ENCODE data around the gene STARD8.
"Not testable (repeated sequence)": the region's sequence is repeated elsewhere in the genome, so short reads cannot be mapped to it uniquely, and the experiment has no call there.

STARD8 gene

GRCh38 chrX:68647156-68647957 lies at the start of gene STARD8:
Gene STARD8, plus strand, starts transcription at chrX:68647666. Its CDS starts 217 bp downstream, at chrX:68647883.
- in situ Hi-C loops (cut with MboI; ENCODE audit: low sequenced_read_pairs) = no loop called here

- in situ Hi-C loops (cut with MboI; ENCODE audit: low sequenced_read_pairs) = no loop called here
Observed at GRCh38 chrX:68598841-68599240, 48.6 kb upstream of the STARD8 start.

GRCh38 chrX:68599256-68600152 lies 48.0 kb upstream of the STARD8 start:
- in situ Hi-C loops (cut with MboI; ENCODE audit: low sequenced_read_pairs) = no loop called here

- in situ Hi-C loops (cut with MboI; ENCODE audit: low sequenced_read_pairs) = not testable (repeated sequence)
Observed at GRCh38 chrX:68604216-68604615, 43.2 kb upstream of the STARD8 start.

- in situ Hi-C loops (cut with MboI; ENCODE audit: low sequenced_read_pairs) = not testable (repeated sequence)
Observed at GRCh38 chrX:68614733-68615132, 32.7 kb upstream of the STARD8 start.

- in situ Hi-C loops (cut with MboI; ENCODE audit: low sequenced_read_pairs) = no loop called here
Observed at GRCh38 chrX:68627986-68628385, 19.5 kb upstream of the STARD8 start.

GRCh38 chrX:68629936-68630335 lies 17.5 kb upstream of the STARD8 start:
- in situ Hi-C loops (cut with MboI; ENCODE audit: low sequenced_read_pairs) = not testable (repeated sequence)

- in situ Hi-C loops (cut with MboI; ENCODE audit: low sequenced_read_pairs) = no loop called here
Observed at GRCh38 chrX:68631336-68631735, 16.1 kb upstream of the STARD8 start.

GRCh38 chrX:68632491-68632890 lies 15.0 kb upstream of the STARD8 start:
- in situ Hi-C loops (cut with MboI; ENCODE audit: low sequenced_read_pairs) = no loop called here

- in situ Hi-C loops (cut with MboI; ENCODE audit: low sequenced_read_pairs) = no loop called here
Observed at GRCh38 chrX:68633981-68634380, 13.5 kb upstream of the STARD8 start.

GRCh38 chrX:68634649-68635227 lies 12.7 kb upstream of the STARD8 start:
- in situ Hi-C loops (cut with MboI; ENCODE audit: low sequenced_read_pairs) = no loop called here

- in situ Hi-C loops (cut with MboI; ENCODE audit: low sequenced_read_pairs) = no loop called here
Observed at GRCh38 chrX:68640661-68641060, 6.8 kb upstream of the STARD8 start.

- in situ Hi-C loops (cut with MboI; ENCODE audit: low sequenced_read_pairs) = no loop called here
Observed at GRCh38 chrX:68644861-68645260, 2.6 kb upstream of the STARD8 start.

- in situ Hi-C loops (cut with MboI; ENCODE audit: low sequenced_read_pairs) = no loop called here
Observed at GRCh38 chrX:68646421-68646820, 1.0 kb upstream of the STARD8 start.

GRCh38 chrX:68648960-68649359 lies 1.5 kb downstream of the STARD8 start:
- in situ Hi-C loops (cut with MboI; ENCODE audit: low sequenced_read_pairs) = no loop called here

GRCh38 chrX:68650491-68650890 lies 3.0 kb downstream of the STARD8 start:
- in situ Hi-C loops (cut with MboI; ENCODE audit: low sequenced_read_pairs) = no loop called here

GRCh38 chrX:68651110-68651509 lies 3.6 kb downstream of the STARD8 start:
- in situ Hi-C loops (cut with MboI; ENCODE audit: low sequenced_read_pairs) = no loop called here

GRCh38 chrX:68652326-68653170 lies 5.1 kb downstream of the STARD8 start:
- in situ Hi-C loops (cut with MboI; ENCODE audit: low sequenced_read_pairs) = no loop called here

- in situ Hi-C loops (cut with MboI; ENCODE audit: low sequenced_read_pairs) = no loop called here
Observed at GRCh38 chrX:68654693-68655092, 7.2 kb downstream of the STARD8 start.

GRCh38 chrX:68656473-68656872 lies 9.0 kb downstream of the STARD8 start:
- in situ Hi-C loops (cut with MboI; ENCODE audit: low sequenced_read_pairs) = not testable (repeated sequence)

GRCh38 chrX:68658530-68658929 lies 11.1 kb downstream of the STARD8 start:
- in situ Hi-C loops (cut with MboI; ENCODE audit: low sequenced_read_pairs) = no loop called here
